ENCODE results near the gene ZDHHC8.

ZDHHC8 gene

GRCh38 chr22:20181194-20181883 is 49.7 kb downstream of the ZDHHC8 start:
- no peak for DNase-seq

- DNase-seq, result no peak
These were observed 50.3 kb downstream of the ZDHHC8 start for GRCh38 chr22:20181884-20182236.

GRCh38 chr22:20182365-20182764 is 50.8 kb downstream of the ZDHHC8 start:
- DNase-seq, result no peak

GRCh38 chr22:20183101-20183500 is 51.5 kb downstream of the ZDHHC8 start:
- no peak for DNase-seq

- DNase-seq, result no peak
These were observed 52.2 kb downstream of the ZDHHC8 start for GRCh38 chr22:20183823-20184222.

GRCh38 chr22:20184501-20185165 is 53.0 kb downstream of the ZDHHC8 start:
- DNase-seq, result no peak

GRCh38 chr22:20185750-20186149 is 54.1 kb downstream of the ZDHHC8 start:
- no peak for DNase-seq

- no peak for DNase-seq
These were observed 54.7 kb downstream of the ZDHHC8 start for GRCh38 chr22:20186183-20186870.

- DNase-seq, result no peak
These were observed 55.4 kb downstream of the ZDHHC8 start for GRCh38 chr22:20186871-20187546.

- DNase-seq, result no peak
These were observed 56.4 kb downstream of the ZDHHC8 start for GRCh38 chr22:20187777-20188566.

- no peak for DNase-seq
These were observed 56.9 kb downstream of the ZDHHC8 start for GRCh38 chr22:20188567-20188877.

- DNase-seq, result no peak
These were observed 59.5 kb downstream of the ZDHHC8 start for GRCh38 chr22:20191000-20191515.

- no peak for DNase-seq
These were observed 60.2 kb downstream of the ZDHHC8 start for GRCh38 chr22:20191803-20192202.

- no peak for DNase-seq
These were observed 60.8 kb downstream of the ZDHHC8 start for GRCh38 chr22:20192293-20192971.

- DNase-seq, result no peak
These were observed 61.6 kb downstream of the ZDHHC8 start for GRCh38 chr22:20192972-20193760.

GRCh38 chr22:20193761-20194494 is 62.3 kb downstream of the ZDHHC8 start:
- DNase-seq, result no peak

- DNase-seq, result no peak
These were observed 63.3 kb downstream of the ZDHHC8 start for GRCh38 chr22:20194681-20195593.

- DNase-seq, result no peak
These were observed 64.7 kb downstream of the ZDHHC8 start for GRCh38 chr22:20196094-20196842.
